ENCODE results near the gene CPXM1. TPM values are rescaled to one million over a fixed set of nuclear protein-coding genes. Genes with fewer than 3 reads are reported as not detected.

The CPXM1 gene
- polyA plus RNA-seq, 3 donors: 242 to 257 (median 256) TPM

DNA sequence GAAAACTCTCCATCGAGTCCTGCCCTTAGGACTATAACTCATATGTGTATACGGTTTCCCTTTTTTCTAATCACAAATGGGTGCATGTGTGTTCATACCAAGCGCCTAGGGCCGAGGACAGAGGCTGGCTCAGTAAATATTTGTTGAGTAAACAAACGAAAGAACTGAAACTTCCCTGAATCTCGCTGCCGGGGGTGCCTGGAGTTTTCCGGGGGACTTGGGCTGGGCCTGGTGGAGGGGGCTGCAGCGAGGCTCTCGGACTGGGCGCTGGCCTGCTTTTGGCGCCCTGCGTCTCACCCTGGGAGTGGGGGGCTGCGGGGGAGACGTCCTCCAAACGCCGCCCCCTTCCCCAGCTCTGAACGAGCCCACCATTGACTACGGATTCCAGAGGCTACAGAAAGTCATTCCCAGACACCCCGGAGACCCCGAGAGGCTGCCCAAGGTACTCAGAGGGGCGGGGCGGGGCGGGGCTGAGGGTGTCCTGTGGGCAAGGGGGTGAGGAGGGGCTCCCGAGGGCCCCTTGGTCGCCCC, 49.0 kb downstream of the CPXM1 start:
- no peak for DNase-seq (ENCODE audit: low read depth in 3 of 3, low spot score in 2 of 3)

DNA sequence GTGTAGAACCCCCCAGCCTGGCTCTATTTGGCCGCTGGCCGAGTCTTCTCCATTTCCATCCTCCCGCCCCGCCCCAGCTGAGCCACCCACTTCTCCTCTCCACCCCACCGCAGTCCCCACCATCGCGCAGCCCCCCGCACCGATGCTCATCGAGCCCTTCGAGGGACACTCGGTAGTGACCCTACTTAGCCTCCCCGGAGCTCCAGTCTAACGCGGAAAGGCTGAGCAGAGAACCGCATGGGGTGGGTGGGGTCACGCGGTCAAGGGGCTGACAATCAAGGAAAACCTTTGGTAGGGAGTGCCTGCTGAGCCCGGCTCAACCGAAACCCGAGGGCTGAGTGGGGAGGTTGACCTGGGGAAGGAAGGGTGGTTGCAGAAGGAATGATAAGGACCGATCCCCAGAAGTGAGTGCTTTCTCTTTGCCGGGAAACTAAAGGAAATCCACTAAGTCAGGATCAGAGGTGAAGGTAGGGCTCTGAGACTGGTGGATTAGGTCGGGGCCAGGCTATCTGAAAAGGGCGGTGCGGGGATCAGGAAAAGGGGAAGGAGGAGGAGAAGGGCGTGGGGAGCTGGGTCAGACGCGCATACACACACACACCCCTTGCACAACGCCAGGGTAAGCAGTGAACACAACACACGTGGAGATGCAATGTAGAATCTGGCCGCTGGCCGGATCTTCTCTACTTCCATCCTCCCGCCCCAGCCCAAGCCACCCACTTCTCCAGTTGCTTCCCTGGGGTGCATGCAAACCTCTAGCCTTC, 49.8 kb downstream of the CPXM1 start:
- DNase-seq (ENCODE audit: low read depth in 3 of 3, low spot score in 2 of 3): no peak

DNA sequence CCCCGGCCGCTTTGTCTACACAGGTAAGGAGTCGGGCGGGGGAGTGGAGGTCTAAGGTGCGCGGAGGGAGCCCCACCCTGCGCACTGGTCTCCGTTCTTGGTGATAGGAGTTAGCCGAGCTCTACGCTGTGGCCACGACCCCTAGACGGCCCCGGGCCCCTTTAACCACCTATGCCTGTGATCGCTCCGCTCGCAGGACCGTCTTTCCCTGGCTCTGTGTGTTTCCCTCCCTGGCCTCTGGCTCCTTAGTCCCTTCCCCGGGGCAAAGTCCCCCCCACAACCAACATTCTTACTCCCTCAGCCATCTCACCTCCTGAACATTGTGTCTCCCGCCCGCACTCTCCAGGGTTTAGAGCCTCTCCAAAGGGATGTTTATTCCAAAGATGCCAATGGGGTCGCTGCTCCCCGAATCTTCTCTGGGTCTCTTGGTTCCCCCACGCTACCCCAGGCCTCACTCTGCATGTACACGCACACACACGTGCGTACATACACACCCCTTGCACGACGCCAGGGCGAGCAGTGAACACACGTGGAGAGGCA, 50.4 kb downstream of the CPXM1 start:
- DNase-seq (ENCODE audit: low read depth in 3 of 3, low spot score in 2 of 3): no peak

DNA sequence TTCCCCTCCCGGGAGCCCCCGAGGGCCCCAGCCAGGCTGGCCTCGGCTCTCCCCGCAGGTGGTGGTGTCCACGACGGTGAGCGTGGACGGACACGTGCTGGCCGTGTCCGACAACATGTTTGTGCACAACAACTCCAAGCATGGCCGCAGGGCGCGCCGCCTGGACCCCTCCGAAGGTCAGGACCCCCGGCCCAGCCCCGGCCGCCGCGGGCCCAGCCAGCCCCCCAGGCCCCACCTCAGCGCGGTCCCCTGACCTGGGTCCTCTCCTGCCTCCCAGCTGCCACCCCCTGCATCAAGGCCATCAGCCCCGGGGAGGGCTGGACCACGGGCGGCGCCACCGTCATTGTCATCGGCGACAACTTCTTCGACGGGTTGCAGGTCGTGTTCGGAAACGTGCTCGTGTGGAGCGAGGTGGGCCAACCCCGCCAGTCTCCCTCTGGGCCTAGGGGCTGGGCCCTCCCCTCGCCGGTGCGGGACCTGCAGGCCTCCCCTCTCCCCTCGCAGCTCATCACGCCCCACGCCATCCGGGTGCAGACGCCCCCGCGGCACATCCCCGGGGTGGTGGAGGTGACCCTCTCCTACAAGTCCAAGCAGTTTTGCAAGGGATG, 51.0 kb downstream of the CPXM1 start:
- no peak for DNase-seq (ENCODE audit: low read depth in 3 of 3, low spot score in 2 of 3)

DNA sequence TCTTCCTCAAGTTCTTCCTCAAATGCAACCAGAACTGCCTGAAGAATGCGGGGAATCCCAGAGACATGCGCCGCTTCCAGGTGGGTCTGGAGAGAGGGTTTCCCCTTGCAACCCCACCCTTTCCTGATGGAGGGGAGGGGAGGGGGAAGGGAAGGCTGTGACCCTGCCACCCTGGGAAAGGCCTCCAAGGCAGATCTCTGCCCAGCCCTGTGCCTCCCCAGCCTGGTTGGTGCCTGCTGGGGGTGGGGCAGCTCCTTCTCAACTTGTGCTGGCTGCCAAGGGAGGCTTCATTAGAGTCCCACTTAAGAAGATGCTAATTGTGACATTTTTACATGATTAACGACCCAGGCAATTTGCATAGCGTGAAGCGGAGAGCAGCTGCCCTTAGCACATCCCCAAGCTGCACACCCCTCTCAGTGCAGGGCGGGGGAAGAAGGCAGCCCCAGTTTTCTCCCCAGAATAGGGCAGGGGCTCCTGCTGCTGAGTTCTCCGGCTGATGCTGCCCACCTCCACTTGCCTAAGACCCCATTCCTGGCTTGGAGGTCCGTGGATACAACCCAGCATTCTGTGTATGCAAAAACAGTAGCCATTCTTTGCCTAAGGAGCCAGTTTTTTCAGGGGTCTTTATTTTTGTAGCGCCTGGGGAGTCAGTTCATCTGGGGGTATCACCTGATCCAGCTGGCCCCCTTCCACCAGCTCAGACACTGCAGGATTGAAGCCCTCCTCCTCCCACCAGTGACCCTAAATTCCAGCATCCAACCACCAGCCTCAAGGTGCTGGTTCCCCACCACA, 51.7 kb downstream of the CPXM1 start:
- DNase-seq (ENCODE audit: low read depth in 3 of 3, low spot score in 2 of 3): no peak

DNA sequence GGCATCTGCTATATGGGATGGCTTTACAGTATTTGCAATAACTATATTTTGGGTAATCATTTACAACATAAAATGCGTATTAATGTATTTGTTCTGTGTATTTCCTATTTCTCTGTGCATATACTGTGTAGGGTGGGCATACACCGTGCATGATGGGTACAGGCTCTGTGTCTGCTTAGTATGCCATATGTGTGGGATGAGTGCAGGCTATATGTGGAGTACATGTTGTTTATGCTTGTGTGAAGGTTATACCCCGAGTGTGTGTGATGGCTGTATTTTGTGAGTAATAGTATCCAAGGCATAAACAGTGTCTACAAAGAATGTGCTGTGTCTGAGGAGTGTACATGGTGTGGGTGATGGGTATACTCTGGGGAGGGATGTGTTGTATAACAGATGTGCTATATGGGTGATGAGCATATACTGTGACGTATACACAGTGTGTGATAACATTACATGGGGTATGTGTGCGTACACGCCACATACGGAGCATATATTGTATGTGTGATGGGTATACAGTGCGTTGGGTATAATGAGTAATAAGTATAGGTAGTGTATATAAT, 52.7 kb downstream of the CPXM1 start:
- no peak for DNase-seq (ENCODE audit: low read depth in 3 of 3, low spot score in 2 of 3)

DNA sequence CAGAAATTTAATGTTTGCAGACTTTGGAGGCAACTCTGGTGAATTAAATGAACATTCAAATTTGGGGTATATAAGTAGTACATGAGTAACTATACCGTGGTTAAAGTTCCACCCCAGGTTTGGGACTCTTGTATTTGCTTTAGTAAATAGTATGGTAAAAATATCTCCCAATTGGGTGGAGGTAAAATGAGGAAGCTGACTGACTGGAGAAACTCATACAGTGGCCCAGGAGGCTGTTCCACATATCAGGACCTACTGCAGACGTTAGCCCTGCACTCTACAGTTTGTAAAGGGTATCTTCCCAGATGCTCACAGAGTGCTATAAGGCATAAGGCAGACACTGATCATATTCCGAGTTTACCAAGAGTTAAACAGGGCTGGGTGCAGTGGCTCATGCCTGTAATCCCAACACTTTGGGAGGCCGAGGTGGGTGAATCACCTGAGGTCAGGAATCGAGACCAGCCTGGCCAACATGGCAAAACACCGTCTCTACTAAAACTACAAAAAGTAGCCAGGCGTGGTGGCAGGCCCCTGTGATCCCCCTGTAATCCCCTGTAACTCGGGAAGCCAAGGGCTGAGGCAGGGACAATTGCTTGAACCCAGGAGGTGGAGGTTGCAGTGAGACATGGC, 53.7 kb downstream of the CPXM1 start:
- no peak for DNase-seq (ENCODE audit: low read depth in 3 of 3, low spot score in 2 of 3)

DNA sequence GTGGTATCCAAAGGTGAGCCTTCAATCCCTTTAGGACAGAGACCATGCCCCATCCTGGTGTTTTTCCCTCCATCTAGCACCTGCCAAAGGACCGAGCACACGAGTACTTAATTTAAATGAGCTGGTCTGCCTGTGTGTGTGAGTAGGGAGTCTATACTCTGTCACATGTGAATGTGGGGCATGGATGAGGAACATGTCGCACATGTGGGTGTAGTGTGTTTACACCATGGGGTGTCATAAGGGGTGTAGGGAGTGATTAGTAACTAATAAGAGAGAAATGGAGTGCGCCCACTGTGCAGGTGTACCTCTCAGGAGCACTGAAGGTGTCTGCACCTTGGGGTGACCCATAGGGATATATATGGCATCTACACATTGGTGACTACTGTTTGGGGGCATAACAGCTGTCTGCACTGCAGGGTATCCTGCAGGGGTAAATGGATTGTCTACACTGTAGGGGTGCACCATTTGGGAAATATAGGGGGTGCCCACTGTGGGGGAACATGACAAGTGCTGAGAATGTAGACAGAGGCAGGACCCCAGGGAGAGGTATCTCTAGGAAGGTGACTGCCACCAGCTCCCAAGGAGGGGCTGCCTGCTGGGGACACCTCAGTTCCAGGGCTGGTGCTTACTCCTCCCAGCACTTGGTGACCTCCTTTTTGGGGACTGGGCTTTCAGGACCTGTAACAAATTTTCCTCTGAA, 54.3 kb downstream of the CPXM1 start:
- DNase-seq (ENCODE audit: low read depth in 3 of 3, low spot score in 2 of 3): no peak

DNA sequence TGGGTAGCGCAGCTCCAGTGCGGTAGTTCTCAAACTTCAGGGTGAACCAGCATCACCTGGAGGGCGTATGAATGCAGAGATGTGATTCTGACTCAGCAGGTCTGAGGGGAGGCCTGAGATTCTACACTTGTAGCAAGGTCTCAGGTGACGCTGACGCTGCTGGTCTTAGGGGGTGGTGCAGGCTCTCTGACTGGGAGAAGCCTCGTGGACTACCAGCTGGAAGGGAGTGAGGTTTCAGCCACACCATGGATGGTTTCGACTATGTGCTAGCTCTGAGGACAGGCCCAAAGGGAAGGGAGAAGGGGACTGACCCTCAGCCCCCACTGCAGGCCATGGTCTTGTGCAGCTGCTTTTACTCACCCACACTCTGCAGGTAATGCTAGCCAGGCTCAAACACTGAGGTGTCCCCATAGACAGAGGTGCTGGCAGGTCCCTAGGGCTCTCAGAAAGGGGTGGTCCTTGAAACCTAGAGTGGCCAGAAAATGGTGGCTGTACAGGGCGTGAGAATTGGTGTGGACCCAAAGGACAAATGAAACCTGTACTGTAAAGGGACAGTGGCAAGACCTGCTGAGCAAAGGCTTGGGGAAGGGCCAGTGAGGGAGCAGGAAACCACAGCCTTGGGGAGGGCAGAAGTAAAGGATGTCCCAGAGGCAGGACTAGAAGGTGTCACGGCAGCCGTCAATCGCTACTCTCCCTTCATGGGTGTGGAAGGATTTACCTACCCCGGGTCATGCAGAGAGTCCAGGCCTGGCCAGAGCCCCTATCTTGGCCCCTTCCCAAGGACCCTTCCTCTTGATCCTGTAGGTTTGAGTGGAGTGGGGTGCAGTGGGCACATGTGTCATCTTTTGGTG, 55.1 kb downstream of the CPXM1 start:
- no peak for DNase-seq (ENCODE audit: low read depth in 3 of 3, low spot score in 2 of 3)

Other genes starting within 250 kb of the CPXM1 start
- gene NOP56, start 148.0 kb downstream of the CPXM1 start, polyA plus RNA-seq (ENCODE audit: insufficient read length in 3 of 3): 100 to 1,000 TPM; 244 to 266 (median 248) TPM
- gene IDH3B, start 136.4 kb downstream of the CPXM1 start, polyA plus RNA-seq (ENCODE audit: insufficient read length in 3 of 3): 100 to 1,000 TPM; 128 to 137 (median 129) TPM
- gene EBF4, start 107.8 kb downstream of the CPXM1 start, polyA plus RNA-seq (ENCODE audit: insufficient read length in 3 of 3): 10 to 100 TPM; 22.8 to 27.1 (median 25.7) TPM
- under 1 TPM in 2 of 3 donors, not detected in 1; 0.17 to 0.28 TPM for gene C20orf141, start 14.4 kb upstream of the CPXM1 start, polyA plus RNA-seq (ENCODE audit: insufficient read length in 3 of 3)
- under 1 TPM in 1 of 3 donors, not detected in 2; 0.04 TPM for gene TMEM239, start 15.7 kb upstream of the CPXM1 start, polyA plus RNA-seq (ENCODE audit: insufficient read length in 3 of 3)
- gene PCED1A, start 40.0 kb upstream of the CPXM1 start, polyA plus RNA-seq (ENCODE audit: insufficient read length in 3 of 3): 10 to 100 TPM; 52.1 to 59.9 (median 52.4) TPM
- 10 to 100 TPM; 34.5 to 38.0 (median 35.3) TPM for gene VPS16, start 40.1 kb upstream of the CPXM1 start, polyA plus RNA-seq (ENCODE audit: insufficient read length in 3 of 3)
- 100 to 1,000 TPM; 106 to 117 (median 114) TPM for gene PTPRA, start 72.9 kb upstream of the CPXM1 start, polyA plus RNA-seq (ENCODE audit: insufficient read length in 3 of 3)
- gene GNRH2, start 243.0 kb upstream of the CPXM1 start, polyA plus RNA-seq (ENCODE audit: insufficient read length in 3 of 3): under 1 TPM in 2 of 3 donors, not detected in 1; 0.22 to 0.34 TPM
- 10 to 100 TPM; 49.1 to 57.7 (median 49.6) TPM for gene MRPS26, start 245.4 kb upstream of the CPXM1 start, polyA plus RNA-seq (ENCODE audit: insufficient read length in 3 of 3)